GM23338 (cell line): ENCODE measurements around the gene ATP5ME. TPM values are rescaled to one million over a fixed set of nuclear protein-coding genes. Genes with fewer than 3 reads are reported as not detected.

Experiments used
- ATAC-seq: fragments of 200-7000 bp; cut with Tn5 transposase; 3 replicates; pipeline ENCODE4 v1.9.1; 2020
- DNase-seq: peaks from one replicate; pipeline ENCODE4 v3.0.0-alpha.2; 2015; ENCODE audit warnings: low spot score
- H2AFZ ChIP-seq: fragments of 200-600 bp; sonication (generic); 2 replicates; pipeline ENCODE4 v1.8.0; 2016; ENCODE audit warnings: antibody characterized with exemption, mild to moderate bottlenecking, moderate library complexity
- H3F3A ChIP-seq: fragments of 200-600 bp; sonication (generic); replicated peaks from 2 replicates; pipeline ENCODE4 v1.8.0; 2017; ENCODE audit warnings: antibody characterized with exemption, mixed run types, low read depth
- H3K27ac ChIP-seq: fragments of 200-600 bp; sonication (generic); 2 replicates; pipeline ENCODE4 v1.6.1; 2016; ENCODE audit warnings: low read depth
- H3K27me3 ChIP-seq: fragments of 200-600 bp; sonication (generic); 2 replicates; pipeline ENCODE4 v1.8.0; 2016; ENCODE audit warnings: mild to moderate bottlenecking, mixed run types, moderate library complexity; ENCODE audit not compliant: insufficient read depth
- H3K36me3 ChIP-seq: fragments of 200-600 bp; sonication (generic); 2 replicates; pipeline ENCODE4 v1.8.0; 2016; ENCODE audit warnings: mild to moderate bottlenecking; ENCODE audit not compliant: insufficient read depth
- H3K4me1 ChIP-seq: fragments of 200-600 bp; sonication (generic); 2 replicates; pipeline ENCODE4 v1.8.0; 2016; ENCODE audit warnings: mild to moderate bottlenecking, moderate library complexity; ENCODE audit not compliant: insufficient read depth
- H3K4me2 ChIP-seq: fragments of 200-600 bp; sonication (generic); 2 replicates; pipeline ENCODE4 v1.7.1; 2017; ENCODE audit warnings: mixed run types
- H3K4me3 ChIP-seq: fragments of 200-600 bp; sonication (generic); 2 replicates; pipeline ENCODE4 v1.6.1; 2016; ENCODE audit warnings: mixed run types
- H3K79me2 ChIP-seq: fragments of 200-600 bp; sonication (generic); replicated peaks from 2 replicates; pipeline ENCODE4 v1.8.0; 2017; ENCODE audit warnings: mild to moderate bottlenecking; ENCODE audit not compliant: insufficient read depth
- H3K9me2 ChIP-seq: fragments of 200-600 bp; sonication (generic); 2 replicates; pipeline ENCODE4 v1.8.0; 2017; ENCODE audit not compliant: insufficient read depth
- H4K20me1 ChIP-seq: fragments of 200-600 bp; sonication (generic); replicated peaks from 2 replicates; pipeline ENCODE4 v1.8.0; 2017; ENCODE audit warnings: mild to moderate bottlenecking; ENCODE audit not compliant: insufficient read depth
- H3K27ac Mint-ChIP-seq: 2 replicates; pipeline ENCODE4 v1.8.0; 2020; ENCODE audit warnings: inconsistent platforms, mild to moderate bottlenecking, moderate library complexity, mixed read lengths
- H3K27me3 Mint-ChIP-seq: 3 replicates; pipeline ENCODE4 v1.8.0; 2022; ENCODE audit warnings: low read depth, mild to moderate bottlenecking, moderate library complexity, mixed read lengths, inconsistent platforms; ENCODE audit not compliant: insufficient read depth, poor library complexity
- H3K36me3 Mint-ChIP-seq: 3 replicates; pipeline ENCODE4 v1.8.0; 2021; ENCODE audit warnings: low read depth, mild to moderate bottlenecking, inconsistent platforms, moderate library complexity, mixed read lengths
- H3K4me1 Mint-ChIP-seq: 3 replicates; pipeline ENCODE4 v1.8.0; 2020; ENCODE audit warnings: mild to moderate bottlenecking, inconsistent platforms, mixed read lengths
- H3K4me3 Mint-ChIP-seq: 3 replicates; pipeline ENCODE4 v1.8.0; 2021; ENCODE audit warnings: moderate library complexity, mild to moderate bottlenecking, inconsistent platforms, mixed read lengths
- H3K9me3 Mint-ChIP-seq: 3 replicates; pipeline ENCODE4 v1.8.0; 2020; ENCODE audit warnings: moderate library complexity, mild to moderate bottlenecking, inconsistent platforms, mixed read lengths
- CREB1 ChIP-seq: fragments of 250-450 bp; sonication (Bioruptor Pico); IDR thresholded peaks from 2 replicates; pipeline ENCODE4 v1.5.0; 2020; ENCODE audit warnings: low read depth, mild to moderate bottlenecking, moderate library complexity
- CTCF ChIP-seq, 2 experiments: fragments of 200-600 bp in 1 of 2; sonication (generic) in 1 of 2; conservative IDR thresholded peaks; 2 replicates each; pipeline versions ENCODE4 v1.5.1 to v1.6.1; 2016 to 2017; ENCODE audit warnings: antibody characterized with exemption in 2 of 2, low read depth in 2 of 2, mild to moderate bottlenecking in 2 of 2, moderate library complexity in 1 of 2
- ETS1 ChIP-seq: IDR thresholded peaks from 2 replicates; pipeline ENCODE4 v1.6.1; 2016; ENCODE audit warnings: antibody characterized with exemption
- EZH2 ChIP-seq: fragments of 200-600 bp; sonication (generic); IDR thresholded peaks from one replicate; pipeline ENCODE4 v1.8.0; 2017; ENCODE audit warnings: antibody characterized with exemption, mild to moderate bottlenecking, low read depth; ENCODE audit not compliant: unreplicated experiment
- EZH2phosphoT487 ChIP-seq: fragments of 200-600 bp; sonication (generic); IDR thresholded peaks from one replicate; pipeline ENCODE4 v1.8.1; 2018; ENCODE audit warnings: antibody characterized with exemption; ENCODE audit not compliant: unreplicated experiment
- JUNB ChIP-seq: IDR thresholded peaks from one replicate; pipeline ENCODE4 v1.6.1; 2016; ENCODE audit warnings: antibody characterized with exemption; ENCODE audit not compliant: unreplicated experiment
- NANOG ChIP-seq: IDR thresholded peaks from 2 replicates; pipeline ENCODE4 v1.6.1; 2016; ENCODE audit warnings: antibody characterized with exemption, borderline replicate concordance
- POLR2AphosphoS5 ChIP-seq: IDR thresholded peaks from 2 replicates; pipeline ENCODE4 v1.6.1; 2016; ENCODE audit warnings: antibody characterized with exemption, low read depth
- REST ChIP-seq: IDR thresholded peaks from one replicate; pipeline ENCODE4 v1.6.1; 2018; ENCODE audit warnings: antibody characterized with exemption; ENCODE audit not compliant: unreplicated experiment
- STAT1 ChIP-seq: IDR thresholded peaks from one replicate; pipeline ENCODE4 v1.6.1; 2016; ENCODE audit warnings: antibody characterized with exemption; ENCODE audit not compliant: unreplicated experiment
- ZNF114 ChIP-seq: fragments of 250-450 bp; sonication (Bioruptor Pico); IDR thresholded peaks from 2 replicates; pipeline ENCODE4 v1.5.0; 2020; ENCODE audit warnings: mild to moderate bottlenecking, moderate library complexity
- ZNF331 ChIP-seq: fragments of 250-450 bp; sonication (Bioruptor Pico); IDR thresholded peaks from 2 replicates; pipeline ENCODE4 v1.5.0; 2020; ENCODE audit warnings: low read depth, mild to moderate bottlenecking, moderate library complexity
- ZNF462 ChIP-seq: fragments of 250-450 bp; sonication (Bioruptor Pico); IDR thresholded peaks from 2 replicates; pipeline ENCODE4 v1.5.0; 2020; ENCODE audit warnings: mild to moderate bottlenecking, moderate library complexity
- polyA plus RNA-seq: library from polyadenylated mRNA; unstranded; fragments of >200 nt; fragmentation: Nextera tagmentation; extraction: Ambion mirVana; gene quantifications from 2 replicates; pipeline ENCODE4 v1.2.1, GENCODE V29; 2016
- total RNA-seq: library from RNA; depleted of rRNA; stranded (reverse); fragments of >200 nt; shearing (Covaris generic); gene quantifications from 2 replicates; pipeline ENCODE4 v1.2.3, GENCODE V29; 2014

The ATP5ME gene
- total and polyA plus RNA-seq, 2 experiments from 2014 or later = 60.5 to 2,021 TPM

- Histone ChIP-seq H2AFZ (no peak overlapping the region), H3K4me3 (no peak overlapping the region)
These were observed 28.6 kb upstream of the ATP5ME start for GRCh38 chr4:702618-703048.

More at GRCh38 chr4:702618-703048, 28.6 kb upstream of the ATP5ME start:
- Mint-ChIP-seq H3K4me3 (no peak overlapping the region; the same call in 2 of the 3 replicates), H3K4me1 (peaks cover 6% of the 10 kb centered on the region; the same call in 1 of the 3 replicates), H3K9me3 (no peaks in the 10 kb centered on the region), H3K27me3 (peaks cover 18% of the 10 kb centered on the region), H3K36me3 (no peaks in the 10 kb centered on the region), H3K27ac (no peak overlapping the region)
- no peak overlapping the region for H3K4me2 ChIP-seq
- no peaks in the 10 kb centered on the region for H3F3A ChIP-seq
- H3K79me2 ChIP-seq = 0 out of 2 replicates have a peak, but pooled peaks cover 3% of the 10 kb centered on the region
- no peaks in the 10 kb centered on the region for H4K20me1 ChIP-seq
- H3K27me3 ChIP-seq = peaks cover 6% of the 10 kb centered on the region; the same call in 1 of the 2 replicates
- H3K4me1 ChIP-seq = no peaks in the 10 kb centered on the region
- no peaks in the 10 kb centered on the region for H3K9me2 ChIP-seq
- no peaks in the 10 kb centered on the region for H3K36me3 ChIP-seq
- TF ChIP-seq NANOG (no peak), ZNF462 (CRISPR knock-in tag) (no peak), JUNB (no peak), ZNF331 (CRISPR knock-in tag) (no peak), EZH2phosphoT487 (no peak), ETS1 (no peak), STAT1 (no peak), CTCF (conservative IDR thresholded peaks at IDR 0.05; ENCODE audit: low read depth in 2 of 2) (no peak), REST (no peak), POLR2AphosphoS5 (no peak), CREB1 (CRISPR knock-in tag) (no peak), EZH2 (no peak), ZNF114 (no peak)
- ATAC-seq = no peak
- DNase-seq = no peak
- no peak overlapping the region for H3K27ac ChIP-seq
